ENCODE results near the gene HGD. TPM values are rescaled to one million over a fixed set of nuclear protein-coding genes. Genes with fewer than 3 reads are reported as not detected.
"Not testable (repeated sequence)": the region's sequence is repeated elsewhere in the genome, so short reads cannot be mapped to it uniquely, and the experiment has no call there.

Gene HGD
- total and polyA plus RNA-seq, 12 donors, result 0.12 to 1.2 TPM; not detected in 10

DNA sequence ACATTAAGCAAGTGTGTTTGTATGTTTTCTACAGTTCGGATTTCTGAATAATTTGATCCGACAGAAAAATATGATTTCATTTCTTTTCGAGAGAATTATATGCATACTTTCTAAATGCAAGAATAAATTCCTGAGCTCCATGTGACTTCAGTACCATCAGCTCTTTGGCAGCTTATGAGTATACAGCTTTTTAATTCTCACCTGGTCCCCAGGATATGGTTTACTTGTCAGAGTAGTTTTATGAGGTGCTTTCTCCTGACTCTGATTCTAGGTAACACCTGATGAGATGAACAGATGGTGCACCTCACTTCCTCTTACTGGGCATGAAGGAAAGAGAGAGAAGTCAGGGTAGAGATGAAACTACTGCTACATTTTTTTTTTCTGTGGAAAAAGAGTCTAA lies 3.1 kb downstream of the HGD start:
- H3K27ac ChIP-seq, result peak overlapping the region in 6 of 10 donors; percentile 2 to 60 (median 30)
- 58 to 79% methylated on average over 3 of the region's 3 CpGs for WGBS, 2 donors
- peaks cover 0 to 3% (median 0%) of the 10 kb centered on the region in 11 donors for H3K9me3 ChIP-seq
- TF ChIP-seq, protein P1, sequence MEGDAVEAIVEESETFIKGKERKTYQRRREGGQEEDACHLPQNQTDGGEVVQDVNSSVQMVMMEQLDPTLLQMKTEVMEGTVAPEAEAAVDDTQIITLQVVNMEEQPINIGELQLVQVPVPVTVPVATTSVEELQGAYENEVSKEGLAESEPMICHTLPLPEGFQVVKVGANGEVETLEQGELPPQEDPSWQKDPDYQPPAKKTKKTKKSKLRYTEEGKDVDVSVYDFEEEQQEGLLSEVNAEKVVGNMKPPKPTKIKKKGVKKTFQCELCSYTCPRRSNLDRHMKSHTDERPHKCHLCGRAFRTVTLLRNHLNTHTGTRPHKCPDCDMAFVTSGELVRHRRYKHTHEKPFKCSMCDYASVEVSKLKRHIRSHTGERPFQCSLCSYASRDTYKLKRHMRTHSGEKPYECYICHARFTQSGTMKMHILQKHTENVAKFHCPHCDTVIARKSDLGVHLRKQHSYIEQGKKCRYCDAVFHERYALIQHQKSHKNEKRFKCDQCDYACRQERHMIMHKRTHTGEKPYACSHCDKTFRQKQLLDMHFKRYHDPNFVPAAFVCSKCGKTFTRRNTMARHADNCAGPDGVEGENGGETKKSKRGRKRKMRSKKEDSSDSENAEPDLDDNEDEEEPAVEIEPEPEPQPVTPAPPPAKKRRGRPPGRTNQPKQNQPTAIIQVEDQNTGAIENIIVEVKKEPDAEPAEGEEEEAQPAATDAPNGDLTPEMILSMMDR (IDR thresholded peaks at IDR 0.05), result no peak
- no peaks in the 10 kb centered on the region for H3K36me3 ChIP-seq
- H3K4me3 ChIP-seq, result peak overlapping the region in 1 of 10 donors; percentile 17
- no peak for ATAC-seq
- intact Hi-C loops (cut with DNase I), result no loop called here
- peaks cover 0 to 16% (median 13%) of the 10 kb centered on the region in 9 donors for H3K4me1 ChIP-seq
- no peak for DNase-seq
- H3K27me3 ChIP-seq, result no peaks in the 10 kb centered on the region

GRCh38 chr3:120678331-120678947 lies 3.6 kb downstream of the HGD start:
- H3K27me3 ChIP-seq, result no peaks in the 10 kb centered on the region
- DNase-seq (peak in 1 of 2 donors; percentile 18), ATAC-seq (peak; percentile 68 to 92 (median 80))
- H3K4me3 ChIP-seq, result peak overlapping the region in 2 of 10 donors; percentile 17 to 18
- no peaks in the 10 kb centered on the region for H3K36me3 ChIP-seq
- TF ChIP-seq, protein P1 (IDR thresholded peaks at IDR 0.05), result no peak
- peak overlapping the region in 6 of 10 donors; percentile 2 to 60 (median 30) for H3K27ac ChIP-seq
- WGBS, 2 donors, result 25 to 33% methylated on average over 6 of the region's 6 CpGs
- peaks cover 0 to 16% (median 13%) of the 10 kb centered on the region in 9 donors for H3K4me1 ChIP-seq
- intact Hi-C loops (cut with DNase I), result no loop called here
- peaks cover 0 to 3% (median 0%) of the 10 kb centered on the region in 11 donors for H3K9me3 ChIP-seq

DNA sequence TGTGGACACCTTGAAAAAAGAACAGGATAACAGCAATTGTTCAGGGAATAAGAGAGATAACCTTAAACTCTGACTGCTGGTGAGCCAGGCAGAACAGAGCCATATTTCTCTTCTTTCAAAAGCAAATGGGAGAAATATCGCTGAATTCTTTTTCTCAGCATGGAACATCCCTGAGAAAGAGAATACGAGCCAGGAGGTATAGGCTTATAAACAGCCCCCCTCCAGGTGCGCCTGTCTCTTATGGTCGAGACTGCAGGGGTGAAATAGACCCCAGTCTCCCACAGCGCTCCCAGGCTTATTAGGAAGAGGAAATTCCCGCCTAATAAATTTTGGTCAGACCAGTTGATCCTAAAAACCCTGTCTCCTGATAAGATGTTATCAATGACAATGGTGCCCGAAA lies 4.8 kb downstream of the HGD start:
- intact Hi-C loops (cut with DNase I), result not testable (repeated sequence)

GRCh38 chr3:120673116-120673515 lies 8.9 kb downstream of the HGD start:
- Histone ChIP-seq H3K27me3 (no peaks in the 10 kb centered on the region), H3K4me3 (no peak overlapping the region), H3K4me1 (peaks cover 0 to 4% (median 2%) of the 10 kb centered on the region in 9 donors), H3K36me3 (no peaks in the 10 kb centered on the region), H3K9me3 (no peaks in the 10 kb centered on the region), H3K27ac (no peak overlapping the region)
- intact Hi-C loops (cut with DNase I), result no loop called here
- ATAC-seq (no peak), DNase-seq (no peak)
- WGBS, 2 donors, result 46 to 48% methylated on average over 2 of the region's 2 CpGs
- TF ChIP-seq, protein P1 (IDR thresholded peaks at IDR 0.05), result no peak

More for the DNA sequence above, 4.8 kb downstream of the HGD start:
- H3K4me1 ChIP-seq, result peaks cover 0 to 16% (median 13%) of the 10 kb centered on the region in 9 donors
- DNase-seq, ATAC-seq, H3K27me3 ChIP-seq, H3K4me3 ChIP-seq, H3K9me3 ChIP-seq, H3K36me3 ChIP-seq, H3K27ac ChIP-seq: not testable (repeated sequence)
- 90 to 96% methylated on average over 7 of the region's 7 CpGs for WGBS, 2 donors

DNA sequence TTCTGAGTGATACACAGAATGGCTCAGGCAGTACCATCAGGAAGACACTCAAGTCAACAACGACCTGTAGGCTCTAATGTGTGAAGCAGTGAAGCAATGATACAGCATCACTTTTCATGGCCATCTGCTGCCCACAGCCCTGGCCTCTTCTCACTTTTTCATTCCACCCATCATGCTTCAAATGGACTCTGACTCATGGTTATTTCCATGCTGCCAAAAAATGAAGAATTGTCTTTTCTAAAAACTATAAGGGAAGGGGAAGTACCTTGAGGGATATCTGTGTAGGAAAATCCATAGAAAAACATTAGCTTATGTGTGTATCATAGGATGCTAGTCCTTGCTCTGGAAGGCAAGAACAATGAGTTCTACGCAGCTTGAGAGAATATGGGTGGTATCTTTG lies 11.5 kb downstream of the HGD start:
- DNase-seq (no peak), ATAC-seq (no peak)
- TF ChIP-seq, protein P1 (IDR thresholded peaks at IDR 0.05), result no peak
- intact Hi-C loops (cut with DNase I), result no loop called here
- H3K27me3 ChIP-seq, result no peaks in the 10 kb centered on the region
- no peak overlapping the region for H3K4me3 ChIP-seq
- H3K4me1 ChIP-seq, result peaks cover 0 to 2% (median 0%) of the 10 kb centered on the region in 9 donors
- 79 to 92% methylated on average over 2 of the region's 2 CpGs for WGBS, 2 donors
- H3K36me3 ChIP-seq, result no peaks in the 10 kb centered on the region
- H3K27ac ChIP-seq, result no peak overlapping the region
- H3K9me3 ChIP-seq, result no peaks in the 10 kb centered on the region

Data from heart right ventricle (tissue), 16 donors.